Fibroblast of pulmonary artery (primary cell): ENCODE data around the gene EMCN.

ENCODE experiments used
- DNase-seq: peaks from one replicate; pipeline ENCODE4 v3.0.0-alpha.2; 2010; ENCODE audit warnings: low read depth
- H3K4me3 ChIP-seq: replicated peaks from 2 replicates; pipeline ENCODE4 v1.5.1; 2011; ENCODE audit warnings: low read depth, mild to moderate bottlenecking, control low read depth, low read length, moderate library complexity
- CTCF ChIP-seq: IDR thresholded peaks from 2 replicates; pipeline ENCODE4 v1.5.1; 2011; ENCODE audit warnings: mild to moderate bottlenecking, control low read depth, low read length, inconsistent platforms; ENCODE audit errors: missing control alignments

Gene EMCN

GRCh38 chr4:100479971-100480370, 37.9 kb downstream of the EMCN start:
- no peak overlapping the region for H3K4me3 ChIP-seq
- TF ChIP-seq CTCF: no peak
- DNase-seq: no peak

GRCh38 chr4:100469555-100469954, 48.3 kb downstream of the EMCN start:
- no peak overlapping the region for H3K4me3 ChIP-seq
- TF ChIP-seq CTCF: no peak
- DNase-seq: no peak

GRCh38 chr4:100466501-100466900, 51.3 kb downstream of the EMCN start:
- no peak for DNase-seq
- TF ChIP-seq CTCF: no peak
- no peak overlapping the region for H3K4me3 ChIP-seq

- peak; percentile 27 for DNase-seq
- no peak for TF ChIP-seq CTCF
- H3K4me3 ChIP-seq: no peak overlapping the region
Observed at GRCh38 chr4:100461807-100462605, 55.8 kb downstream of the EMCN start.

GRCh38 chr4:100450449-100450848, 67.4 kb downstream of the EMCN start:
- H3K4me3 ChIP-seq: no peak overlapping the region
- TF ChIP-seq CTCF: no peak
- DNase-seq: no peak

- no peak for DNase-seq
- TF ChIP-seq CTCF: no peak
- H3K4me3 ChIP-seq: no peak overlapping the region
Observed at GRCh38 chr4:100431416-100431815, 86.4 kb downstream of the EMCN start.

- DNase-seq: no peak
- no peak overlapping the region for H3K4me3 ChIP-seq
- no peak for TF ChIP-seq CTCF
Observed at GRCh38 chr4:100430451-100430850, 87.4 kb downstream of the EMCN start.
